HL-60 (cell line): ENCODE results near the gene TLR3.

Experiments used
- POLR2AphosphoS5 ChIP-seq: IDR thresholded peaks from 2 replicates; pipeline ENCODE4 v1.6.1; 2012; ENCODE audit warnings: low read depth
- REST ChIP-seq: IDR thresholded peaks from 2 replicates; pipeline ENCODE4 v1.6.1; 2012; ENCODE audit warnings: low read depth; ENCODE audit not compliant: insufficient replicate concordance

- TF ChIP-seq REST: no peak
- TF ChIP-seq POLR2AphosphoS5: no peak
Measured at GRCh38 chr4:186039697-186040096, 29.3 kb upstream of the TLR3 start.
